GM19455 (cell line): ENCODE data around the gene PRR29.

Experiments used
- ATAC-seq: cut with Tn5 transposase; IDR thresholded peaks from one replicate; pipeline ENCODE4 v1.9.1; 2021; ENCODE audit not compliant: unreplicated experiment

PRR29 gene

DNA sequence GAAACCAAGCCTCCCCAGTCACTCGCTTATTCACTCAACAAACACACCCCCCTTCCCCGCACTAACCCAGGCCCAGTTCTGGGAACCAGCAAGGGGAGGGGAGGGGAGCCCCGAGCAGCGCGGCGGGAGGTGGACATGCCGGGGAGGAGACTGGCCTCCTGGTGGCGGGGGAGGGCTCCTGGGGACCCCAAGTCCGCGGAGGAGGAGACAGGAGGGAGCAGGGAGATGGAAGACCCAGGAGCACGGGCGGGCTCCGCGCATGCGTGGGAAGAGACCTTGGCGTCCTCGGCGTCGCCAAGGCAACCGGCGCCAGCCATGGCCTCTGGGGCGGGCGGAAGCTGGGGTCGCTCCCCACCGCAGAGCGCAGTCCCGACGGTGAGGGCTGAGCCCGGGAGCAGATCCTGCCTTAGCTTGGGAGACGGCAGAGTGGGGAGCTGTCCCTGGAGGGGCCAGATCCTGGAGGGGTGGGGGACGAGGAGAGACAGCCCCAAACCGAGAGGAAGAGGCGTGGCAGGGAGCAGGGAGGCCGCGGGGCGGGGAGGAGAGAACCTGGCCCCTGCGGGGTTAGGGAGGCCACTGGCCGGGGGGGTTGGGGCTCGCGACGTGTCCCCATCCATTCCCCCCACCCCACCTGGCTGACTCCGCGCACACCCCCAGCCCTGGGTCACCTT is at the start of gene PRR29:
TSS of gene PRR29 (plus strand) at position 302 of the 671 bp plus-strand sequence. CDS start at position 316, 14 bp downstream.
- peak; percentile 76 for ATAC-seq

DNA sequence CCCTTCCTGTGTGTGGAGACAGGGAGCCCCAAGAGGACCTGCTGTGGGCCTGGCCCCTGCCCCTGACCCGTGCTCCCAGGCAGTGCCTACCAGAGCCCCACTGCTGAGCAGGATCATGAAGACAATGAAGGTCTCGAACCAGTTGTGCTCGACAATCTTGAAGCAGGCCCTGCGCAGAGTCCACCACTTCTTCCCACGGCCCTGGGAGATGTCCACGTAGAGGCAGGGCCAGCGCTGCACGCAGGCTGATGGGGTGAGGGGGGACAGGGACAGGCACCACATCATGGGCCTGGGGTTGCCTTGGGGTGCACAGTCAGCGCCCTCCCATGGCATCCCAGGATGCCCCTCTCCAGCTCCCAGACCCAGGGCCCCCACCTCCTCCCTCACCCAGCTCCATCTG is 49.6 kb upstream of the PRR29 start:
- ATAC-seq, result no peak

- ATAC-seq, result no peak
Observed at GRCh38 chr17:63949576-63950250, 48.4 kb upstream of the PRR29 start.

DNA sequence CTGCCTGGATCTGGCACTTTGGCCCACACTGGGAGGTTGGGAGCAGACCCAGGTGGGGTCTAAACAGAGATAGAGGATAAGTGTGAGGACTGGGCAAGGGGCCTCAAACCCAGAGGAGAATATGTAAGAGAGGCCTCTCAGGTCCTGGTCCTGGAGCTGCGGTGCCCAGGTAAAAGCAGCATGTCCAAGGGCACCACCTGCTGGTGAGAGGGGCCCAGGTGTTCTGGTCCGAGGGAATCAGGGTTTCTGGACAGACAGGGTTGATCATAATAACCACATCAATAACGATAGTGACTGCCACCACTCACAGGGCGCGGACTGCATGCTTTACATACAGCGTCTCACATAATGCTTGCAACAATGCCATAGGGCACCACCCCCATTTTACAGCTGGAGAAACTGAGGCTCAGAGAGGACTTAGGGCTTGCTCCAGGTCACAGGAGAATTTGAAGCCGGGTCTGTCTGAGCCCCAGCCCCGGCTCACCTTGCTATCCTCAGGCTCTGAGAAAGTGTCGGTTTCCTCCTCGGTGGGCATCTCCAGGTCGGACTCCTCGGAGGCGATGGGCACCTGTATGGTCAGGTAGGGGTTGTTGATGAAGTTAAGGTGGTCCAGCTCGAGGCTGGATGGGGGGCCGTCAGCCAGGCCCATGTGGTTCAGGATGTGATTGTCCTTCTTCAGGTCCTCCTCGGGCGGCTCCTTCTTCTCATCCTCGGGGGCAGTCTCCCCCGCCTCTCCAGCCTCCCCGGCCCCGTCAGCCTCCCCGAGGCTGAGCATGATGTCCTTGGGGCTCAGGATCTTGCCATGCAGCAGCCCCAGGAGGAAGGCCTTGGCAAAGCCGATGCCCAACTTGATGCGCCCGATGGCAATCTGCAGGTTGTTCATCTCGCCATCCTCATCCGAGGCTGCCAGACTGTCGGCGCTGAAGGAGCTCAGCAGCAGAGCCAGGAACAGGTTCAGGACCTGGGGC is 46.9 kb upstream of the PRR29 start:
- no peak for ATAC-seq

GRCh38 chr17:63954402-63955063 is 43.6 kb upstream of the PRR29 start:
- no peak for ATAC-seq

DNA sequence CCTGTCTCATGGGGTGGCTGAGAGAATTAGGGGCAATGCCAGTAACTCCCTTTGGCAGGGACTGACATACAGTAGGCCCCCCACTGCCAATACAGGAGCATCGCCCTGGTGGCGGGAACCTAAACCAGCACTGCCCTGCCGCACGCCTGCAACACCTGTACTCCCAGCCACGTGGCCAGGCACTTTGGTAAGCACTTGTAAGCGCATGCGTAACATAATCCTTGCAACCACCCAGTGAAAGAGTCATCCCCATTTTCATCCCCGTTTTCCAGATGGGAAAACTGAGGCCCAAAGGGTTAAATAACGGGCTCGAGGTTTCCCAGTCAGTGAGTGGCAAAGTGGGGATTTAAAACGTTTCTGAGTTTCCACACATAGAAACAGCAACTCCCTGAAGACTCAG is 42.9 kb upstream of the PRR29 start:
- no peak for ATAC-seq

DNA sequence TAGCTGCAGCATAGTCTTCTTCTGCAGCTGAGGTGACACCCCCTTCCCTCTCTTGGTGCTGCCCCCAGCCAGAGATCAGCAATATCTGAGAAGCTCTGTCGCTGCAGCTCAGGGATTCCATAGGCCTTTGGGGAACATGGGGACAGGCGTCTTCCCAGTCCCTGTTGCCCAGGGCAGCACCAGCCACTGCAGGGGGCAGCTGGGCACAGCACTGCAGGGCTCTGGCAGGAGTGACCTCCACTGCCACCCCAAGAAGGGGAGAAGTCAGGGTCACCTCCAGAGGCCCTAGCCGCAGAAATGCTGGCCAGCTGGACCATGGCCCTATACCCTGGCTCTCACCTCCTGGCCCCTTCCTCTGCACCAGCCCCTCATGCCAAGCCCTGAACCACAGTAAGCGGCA is 42.4 kb upstream of the PRR29 start:
- no peak for ATAC-seq

GRCh38 chr17:63956296-63956920 is 41.7 kb upstream of the PRR29 start:
- ATAC-seq, result no peak

- no peak for ATAC-seq
Observed at GRCh38 chr17:63960006-63960405, 38.1 kb upstream of the PRR29 start.

DNA sequence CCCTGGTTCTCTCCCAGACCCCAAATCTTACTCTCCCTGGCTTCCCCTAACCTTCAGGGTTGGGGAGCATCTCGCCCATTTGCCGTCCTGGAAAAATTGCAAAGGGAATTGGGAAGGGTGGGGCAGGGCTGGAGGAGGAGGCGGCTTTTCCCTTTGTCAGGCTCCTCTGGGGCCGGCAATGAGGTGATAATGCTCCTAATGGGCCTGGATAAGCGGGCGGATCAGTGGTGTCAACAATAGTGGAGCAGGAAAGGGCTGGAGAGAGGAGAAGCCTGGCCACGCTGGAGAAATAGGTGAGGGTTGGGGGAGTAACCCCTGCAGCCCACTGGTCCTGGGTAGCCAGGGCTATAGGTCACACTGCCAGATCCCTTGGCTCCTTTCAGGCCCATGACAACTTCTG is 37.7 kb upstream of the PRR29 start:
- ATAC-seq, result no peak

DNA sequence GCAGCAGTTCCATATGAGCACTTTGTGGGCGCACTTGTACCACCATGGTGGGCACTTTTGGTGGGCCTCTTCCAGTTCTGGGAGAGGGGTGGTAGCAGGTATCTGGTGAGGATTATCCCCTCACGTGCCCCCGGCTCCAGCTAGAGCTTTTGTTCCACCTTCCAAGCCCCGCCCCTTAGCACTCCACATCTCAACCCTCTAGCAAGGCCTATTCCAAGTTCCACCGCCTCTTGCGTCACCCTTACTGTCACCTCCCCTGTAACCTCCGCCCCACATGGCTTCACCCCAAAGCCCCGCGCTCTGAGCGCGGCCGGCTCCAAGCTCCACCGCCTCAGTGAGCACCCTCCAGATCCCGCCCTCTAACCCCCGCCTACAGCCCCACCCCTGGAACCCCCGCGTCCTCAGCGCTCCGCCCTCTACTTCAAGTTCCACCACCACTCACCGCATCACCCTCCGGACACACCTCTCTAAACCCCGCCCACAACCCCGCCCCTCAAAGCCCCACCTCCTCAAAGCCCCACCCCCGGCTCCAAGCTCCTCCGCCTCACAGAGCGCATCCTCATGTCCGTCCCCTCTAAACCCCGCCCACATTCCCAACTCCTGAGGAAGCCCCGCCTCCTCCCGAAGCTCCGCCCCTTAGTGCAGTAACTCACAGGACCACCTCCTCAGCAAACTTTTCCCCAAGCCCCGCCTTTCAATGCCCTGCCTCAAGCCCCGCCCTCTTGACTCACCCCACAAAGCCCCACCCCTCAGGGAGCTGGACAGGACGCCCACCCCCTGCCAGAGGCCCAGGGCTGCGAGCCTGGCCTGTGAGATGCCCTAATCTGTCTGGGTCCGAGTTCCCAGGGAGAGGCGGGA is 36.6 kb upstream of the PRR29 start:
- no peak for ATAC-seq

DNA sequence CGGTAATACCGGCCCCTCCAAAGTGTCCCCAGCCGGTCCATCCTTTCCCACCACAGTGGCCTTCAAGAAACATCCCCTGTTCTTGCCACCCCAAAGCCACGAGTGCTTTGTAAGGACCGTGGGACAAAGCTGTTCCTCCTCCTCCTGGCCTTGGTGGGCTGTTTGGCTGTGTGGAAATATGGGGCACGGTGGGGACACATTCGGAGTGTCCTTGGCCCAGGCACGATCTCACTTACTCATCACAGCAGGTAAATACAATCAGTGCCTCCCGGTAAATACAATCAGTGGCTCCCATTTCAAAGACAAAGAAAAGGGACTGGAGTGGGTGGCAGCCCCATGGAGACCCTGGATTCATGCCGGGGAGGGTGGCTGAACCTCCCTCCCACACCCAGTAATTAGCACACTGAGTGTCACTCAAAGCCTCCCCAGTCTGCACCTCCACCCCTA is 35.8 kb upstream of the PRR29 start:
- ATAC-seq, result no peak

DNA sequence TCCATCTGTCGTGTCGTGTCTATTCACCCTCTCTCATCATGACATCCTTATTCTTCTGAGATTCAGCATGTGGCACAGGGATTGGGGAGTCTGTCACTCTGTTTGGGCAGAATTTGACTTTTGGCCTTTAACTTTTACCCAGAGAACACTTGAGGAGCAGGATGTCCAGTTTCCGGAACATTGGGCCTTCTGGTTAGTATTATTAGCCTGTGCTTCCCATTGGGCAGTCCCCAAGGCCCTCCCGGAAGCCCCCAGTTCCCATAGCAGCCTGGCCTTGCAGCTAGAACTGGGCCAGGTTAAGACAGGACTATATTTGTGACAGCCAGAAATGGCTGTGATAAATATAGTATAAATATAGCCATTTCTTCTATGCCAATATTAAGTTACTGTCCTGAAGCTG is 35.0 kb upstream of the PRR29 start:
- no peak for ATAC-seq

- ATAC-seq, result no peak
Observed at GRCh38 chr17:63966646-63967264, 31.4 kb upstream of the PRR29 start.

DNA sequence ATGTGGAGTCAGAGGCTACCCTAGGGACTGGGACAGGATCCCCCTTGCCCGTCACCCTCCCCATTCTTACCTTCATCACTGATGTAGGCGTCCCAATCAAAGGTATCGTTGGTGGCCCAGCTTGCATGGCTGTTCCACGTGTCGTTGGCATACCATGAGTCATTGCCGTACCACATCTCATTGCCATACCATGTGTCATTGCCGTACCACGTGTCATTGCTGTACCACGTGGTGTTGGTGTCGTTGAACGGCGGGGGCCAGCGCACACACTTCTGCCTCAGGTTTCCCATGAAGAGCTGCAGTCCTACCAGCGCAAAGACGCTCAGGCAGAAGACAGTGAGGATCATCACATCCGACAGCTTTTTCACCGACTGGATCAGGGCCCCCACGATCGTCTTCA is 30.2 kb upstream of the PRR29 start:
- no peak for ATAC-seq

DNA sequence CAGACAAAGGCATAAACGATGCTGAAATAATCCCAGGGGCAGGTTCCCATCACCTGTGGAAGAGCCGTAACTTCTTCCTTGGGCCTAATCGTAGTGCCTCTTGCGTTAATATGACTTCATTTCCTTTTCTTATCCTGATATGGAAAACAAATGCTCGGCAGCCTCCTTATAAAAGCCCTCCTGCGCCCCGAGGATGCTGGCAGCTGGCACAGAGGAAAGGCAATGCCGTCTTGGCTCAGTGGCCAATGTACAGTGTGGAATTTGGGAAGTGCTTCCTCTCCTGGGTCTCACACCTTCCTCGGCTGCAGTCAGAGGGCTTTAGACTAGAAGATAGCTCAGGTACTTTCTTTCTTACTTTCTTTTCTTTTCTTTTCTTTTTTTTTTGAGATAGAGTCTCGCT is 28.9 kb upstream of the PRR29 start:
- ATAC-seq, result no peak

DNA sequence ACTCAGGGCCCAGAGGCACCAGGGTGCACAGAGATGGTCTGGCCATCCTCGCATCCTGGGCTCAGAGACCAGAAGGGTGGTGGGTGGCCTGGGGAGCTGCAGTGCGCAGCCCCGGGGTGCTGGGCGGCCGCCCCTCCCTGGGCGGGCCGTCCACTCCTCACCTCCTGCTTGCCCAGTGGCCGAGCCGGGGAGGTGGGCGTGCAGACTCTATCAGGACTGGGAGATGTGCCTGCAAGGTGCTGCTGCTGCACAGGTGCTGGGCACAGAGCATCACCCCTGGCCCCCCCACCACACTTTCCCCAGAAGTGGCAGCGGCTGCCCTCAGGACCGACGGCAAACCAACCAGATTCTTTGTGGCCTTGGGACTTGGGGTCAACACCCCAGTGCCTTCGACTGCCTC is 25.4 kb upstream of the PRR29 start, which contains the start of gene SCN4A:
TSS of gene SCN4A (minus strand) at position 123 of the 400 bp plus-strand sequence. CDS start at position 46, 77 bp downstream.
- ATAC-seq, result no peak

GRCh38 chr17:63973247-63973646 is 24.9 kb upstream of the PRR29 start:
- no peak for ATAC-seq
